Cardiac muscle cell (in vitro differentiated cells and primary cell): ENCODE results near the gene CREB3L2. TPM values are rescaled to one million over a fixed set of nuclear protein-coding genes. Genes with fewer than 3 reads are reported as not detected.

ENCODE experiments used
- DNase-seq, 2 donors: peaks; one replicate each; pipeline versions ENCODE4 v3.0.0 to v3.0.0-alpha.2; 2010 to 2017; ENCODE audit warnings: low read depth in 1 of 2, low spot score in 1 of 2
- H3K27ac ChIP-seq: fragments of 200-600 bp; sonication (generic); 2 replicates; pipeline ENCODE4 v1.5.1; 2016
- H3K27me3 ChIP-seq: fragments of 200-600 bp; sonication (generic); 2 replicates; pipeline ENCODE4 v1.6.0; 2016; ENCODE audit warnings: control low read depth
- H3K36me3 ChIP-seq: fragments of 200-600 bp; sonication (generic); 2 replicates; pipeline ENCODE4 v1.5.1; 2016; ENCODE audit warnings: control low read depth
- H3K4me1 ChIP-seq: fragments of 200-600 bp; sonication (generic); 2 replicates; pipeline ENCODE4 v1.8.1; 2017; ENCODE audit warnings: low read depth, mild to moderate bottlenecking, mixed run types
- H3K4me3 ChIP-seq: fragments of 200-600 bp; sonication (generic); 2 replicates; pipeline ENCODE4 v1.5.1; 2016; ENCODE audit warnings: mild to moderate bottlenecking
- H3K9me3 ChIP-seq: fragments of 200-600 bp; sonication (generic); 2 replicates; pipeline ENCODE4 v1.5.1; 2017; ENCODE audit warnings: low read depth, mild to moderate bottlenecking, control low read depth
- CTCF ChIP-seq: IDR thresholded peaks from 2 replicates; pipeline ENCODE4 v1.5.1; 2012; ENCODE audit warnings: low read depth, mild to moderate bottlenecking, low read length
- polyA plus RNA-seq: library from polyadenylated mRNA; unstranded; fragments of >200 nt; fragmentation: Nextera tagmentation; extraction: Ambion mirVana; gene quantifications from 2 replicates; pipeline ENCODE4 v1.2.1, GENCODE V29; 2016
- total RNA-seq: library from RNA; depleted of rRNA; stranded (reverse); fragments of >200 nt; gene quantifications from 2 replicates; pipeline ENCODE4 v1.2.3, GENCODE V29; 2016

Gene CREB3L2
- total and polyA plus RNA-seq, 2 experiments from 2014 or later: 22.1 to 24.3 TPM

GRCh38 chr7:137948845-137949330 lies 53.0 kb downstream of the CREB3L2 start:
- Histone ChIP-seq H3K9me3 (no peaks in the 10 kb centered on the region), H3K4me1 (peaks cover 59% of the 10 kb centered on the region), H3K27ac (peak overlapping the region; percentile 38), H3K36me3 (no peaks in the 10 kb centered on the region), H3K27me3 (no peaks in the 10 kb centered on the region), H3K4me3 (no peak overlapping the region)
- no peak for DNase-seq
- TF ChIP-seq CTCF: no peak

- Histone ChIP-seq H3K4me1 (peaks cover 56% of the 10 kb centered on the region), H3K9me3 (no peaks in the 10 kb centered on the region)
- TF ChIP-seq CTCF: no peak
Observed at GRCh38 chr7:137948083-137948844, 53.6 kb downstream of the CREB3L2 start.

GRCh38 chr7:137947046-137947445 lies 54.8 kb downstream of the CREB3L2 start:
- peaks cover 51% of the 10 kb centered on the region for H3K4me1 ChIP-seq

More at GRCh38 chr7:137948083-137948844, 53.6 kb downstream of the CREB3L2 start:
- DNase-seq: no peak
- H3K36me3 ChIP-seq: no peaks in the 10 kb centered on the region
- H3K4me3 ChIP-seq: no peak overlapping the region
- H3K27ac ChIP-seq: no peak overlapping the region
- H3K27me3 ChIP-seq: no peaks in the 10 kb centered on the region

GRCh38 chr7:137946011-137946410 lies 55.9 kb downstream of the CREB3L2 start:
- H3K27ac ChIP-seq: no peak overlapping the region
- TF ChIP-seq CTCF: no peak
- H3K36me3 ChIP-seq: no peaks in the 10 kb centered on the region
- no peaks in the 10 kb centered on the region for H3K9me3 ChIP-seq
- no peaks in the 10 kb centered on the region for H3K27me3 ChIP-seq
- no peak for DNase-seq
- H3K4me3 ChIP-seq: no peak overlapping the region
- H3K4me1 ChIP-seq: peaks cover 52% of the 10 kb centered on the region

More at GRCh38 chr7:137947046-137947445, 54.8 kb downstream of the CREB3L2 start:
- H3K9me3 ChIP-seq: no peaks in the 10 kb centered on the region
- H3K27ac ChIP-seq: no peak overlapping the region
- H3K36me3 ChIP-seq: no peaks in the 10 kb centered on the region
- no peak for DNase-seq
- H3K4me3 ChIP-seq: no peak overlapping the region
- TF ChIP-seq CTCF: no peak
- H3K27me3 ChIP-seq: no peaks in the 10 kb centered on the region

GRCh38 chr7:137944168-137944567 lies 57.7 kb downstream of the CREB3L2 start:
- no peaks in the 10 kb centered on the region for H3K9me3 ChIP-seq
- no peak overlapping the region for H3K27ac ChIP-seq
- TF ChIP-seq CTCF: no peak

More at GRCh38 chr7:137944168-137944567, 57.7 kb downstream of the CREB3L2 start:
- no peaks in the 10 kb centered on the region for H3K36me3 ChIP-seq
- H3K27me3 ChIP-seq: no peaks in the 10 kb centered on the region
- H3K4me3 ChIP-seq: no peak overlapping the region
- peak in 1 of 2 donors; percentile 30 for DNase-seq
- H3K4me1 ChIP-seq: peaks cover 35% of the 10 kb centered on the region
